Retina (tissue), 1 donor: ENCODE measurements around the gene CAPN5.

Experiments
- DNase-seq: peaks from one replicate; pipeline ENCODE4 v3.0.0-alpha.2; 2016

Gene CAPN5

DNA sequence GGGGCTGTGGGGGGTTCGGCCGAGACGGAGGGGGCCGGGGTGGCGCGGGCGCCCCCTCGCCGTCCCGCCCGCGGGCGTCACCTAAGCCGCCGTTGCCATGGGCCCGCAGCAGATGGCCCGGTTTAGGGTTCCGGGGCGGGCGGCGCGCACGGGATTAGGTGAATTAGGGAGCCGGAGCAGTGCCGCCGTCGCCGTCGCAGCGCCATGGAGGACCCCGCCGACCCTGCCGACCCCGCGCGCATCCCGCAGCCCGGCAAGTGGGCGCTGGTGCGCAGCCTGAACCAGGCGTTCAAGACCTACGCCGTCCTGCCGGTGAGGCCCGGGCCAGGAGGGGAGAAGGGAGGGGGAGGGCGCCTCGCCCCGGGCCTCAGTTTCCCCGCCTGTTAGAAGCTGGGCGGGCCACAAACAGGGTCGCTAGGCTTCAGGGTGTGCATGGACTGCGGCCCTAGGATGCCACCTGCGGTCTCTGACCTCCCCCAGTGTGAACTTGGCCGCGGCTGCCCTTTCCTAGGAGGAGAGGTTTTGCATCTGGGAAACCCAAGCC, 71.4 kb downstream of the CAPN5 start:
- no peak for DNase-seq

DNA sequence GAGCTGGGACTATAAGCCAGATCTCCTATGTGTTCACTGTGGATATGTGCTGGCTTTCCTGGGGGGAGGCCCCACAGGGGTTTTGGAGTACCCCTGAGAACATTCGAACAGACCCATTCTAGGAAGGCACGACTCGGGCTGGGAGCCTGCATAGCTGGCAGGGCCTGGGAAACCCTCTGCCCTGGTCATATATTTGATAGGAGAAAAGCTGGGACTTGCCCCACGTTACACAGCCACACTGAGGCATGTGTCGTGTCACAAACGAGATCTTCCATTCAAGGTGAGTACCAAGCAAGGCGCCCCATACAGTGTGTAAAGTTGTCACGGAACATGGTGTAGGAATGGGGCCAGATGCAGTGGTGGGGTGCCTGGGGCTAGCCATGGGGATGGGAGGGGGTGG, 72.4 kb downstream of the CAPN5 start:
- DNase-seq, result no peak

DNA sequence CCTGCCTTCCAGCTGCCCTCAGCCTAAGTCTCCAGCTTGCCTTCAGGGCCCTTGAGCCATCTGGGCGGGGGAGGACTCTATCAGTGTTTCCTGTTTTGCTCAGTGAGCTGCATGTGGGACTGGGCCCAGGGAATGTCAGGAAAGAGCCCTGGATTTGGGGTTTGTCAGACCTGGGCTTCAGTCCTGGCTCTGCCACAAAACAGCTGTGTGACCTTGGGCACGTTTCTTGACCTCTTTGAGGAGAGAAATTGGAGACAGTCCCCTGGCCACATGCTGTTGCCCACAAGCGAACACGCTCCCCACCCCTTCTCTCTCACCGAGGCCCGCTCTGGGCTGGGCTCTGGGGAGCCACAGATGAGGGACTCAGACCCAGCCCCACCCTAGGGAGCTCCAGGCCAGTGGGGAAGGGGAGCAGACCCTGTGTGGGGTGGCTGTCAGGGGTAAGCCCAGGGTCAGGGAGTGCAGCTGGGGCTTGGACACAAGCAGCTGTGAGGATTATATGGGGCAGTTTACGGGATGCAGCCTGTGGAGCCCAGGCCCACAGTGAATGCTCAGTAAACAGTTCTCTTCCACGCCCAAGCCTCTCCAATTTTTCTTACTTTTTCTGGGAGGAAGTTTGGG, 73.6 kb downstream of the CAPN5 start:
- no peak for DNase-seq

DNA sequence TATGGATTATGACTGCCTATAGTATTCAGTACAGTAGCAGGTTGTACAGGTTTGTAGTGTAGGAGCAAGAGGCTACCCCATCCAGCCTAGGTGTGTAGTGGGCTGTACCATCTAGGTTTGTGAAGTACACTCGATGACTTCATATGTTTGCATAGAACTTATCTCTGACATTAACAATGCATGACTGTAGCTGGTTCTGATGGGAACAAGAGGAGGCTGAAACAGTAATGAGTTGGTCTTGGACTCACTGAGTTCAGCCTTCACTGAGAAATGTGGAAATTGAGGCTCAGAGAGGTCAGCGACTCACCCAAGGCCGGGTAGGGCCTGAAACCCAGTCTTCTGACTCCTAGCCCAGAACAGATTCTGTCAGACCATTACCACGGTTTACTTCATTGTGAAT, 74.3 kb downstream of the CAPN5 start:
- no peak for DNase-seq

DNA sequence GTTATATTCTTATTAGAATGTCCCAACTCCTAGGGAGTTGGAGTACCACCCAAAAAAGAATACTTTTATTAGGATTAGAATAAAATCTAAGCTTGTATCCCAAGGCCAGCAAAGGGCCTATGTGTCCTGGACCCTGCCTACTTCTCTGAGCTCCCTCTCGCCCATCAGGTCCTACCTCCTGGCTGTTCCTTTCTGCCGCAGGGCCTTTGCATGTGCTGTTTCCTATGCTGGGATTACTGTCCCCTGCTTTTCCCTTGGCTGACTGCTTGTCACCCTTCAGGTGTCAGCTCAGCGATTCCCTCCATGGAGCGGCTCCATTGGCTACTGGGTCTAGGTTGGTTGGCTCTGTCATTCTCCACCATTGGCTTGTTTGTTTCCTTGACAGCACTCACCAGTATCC, 74.7 kb downstream of the CAPN5 start:
- DNase-seq, result no peak

DNA sequence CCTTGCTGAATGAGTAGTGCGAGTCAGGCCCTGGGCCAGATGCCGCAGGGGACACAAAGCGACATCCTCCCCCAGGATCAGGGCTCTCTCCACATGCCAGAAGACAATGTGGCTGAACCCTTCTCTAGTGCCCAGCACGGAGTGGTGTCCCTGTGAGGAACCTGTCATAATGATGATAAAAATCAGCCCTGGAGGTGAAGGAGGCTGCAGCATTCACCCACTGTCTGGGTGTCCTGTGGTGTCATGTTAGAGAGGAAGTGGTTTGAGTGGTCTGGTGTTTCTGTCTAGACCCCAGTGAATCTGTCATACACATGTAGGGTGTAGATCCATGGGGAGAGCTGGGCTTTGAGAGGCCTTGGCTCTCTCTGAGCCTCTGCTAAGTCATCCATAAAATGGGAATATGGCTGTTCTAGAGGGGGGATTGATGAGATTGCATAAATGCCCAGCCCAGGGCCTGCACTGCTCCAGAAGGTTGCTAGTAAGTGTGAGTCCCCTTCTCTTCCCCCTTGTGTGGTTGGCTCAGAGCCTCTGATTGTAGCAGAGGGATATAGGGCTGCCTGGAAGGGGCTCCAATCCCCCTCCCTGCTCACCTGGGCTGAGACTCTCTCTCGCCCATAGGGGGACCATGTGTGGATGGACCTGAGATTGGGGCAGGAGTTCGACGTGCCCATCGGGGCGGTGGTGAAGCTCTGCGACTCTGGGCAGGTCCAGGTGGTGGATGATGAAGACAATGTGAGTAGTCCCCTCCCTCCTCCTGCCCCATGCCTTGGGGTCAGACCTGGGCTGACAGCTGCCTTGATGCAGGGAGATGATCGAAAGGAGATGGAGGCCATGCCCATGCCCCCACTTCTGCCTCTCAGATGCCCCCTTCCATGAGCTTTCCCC, 75.6 kb downstream of the CAPN5 start:
- DNase-seq, result no peak

DNA sequence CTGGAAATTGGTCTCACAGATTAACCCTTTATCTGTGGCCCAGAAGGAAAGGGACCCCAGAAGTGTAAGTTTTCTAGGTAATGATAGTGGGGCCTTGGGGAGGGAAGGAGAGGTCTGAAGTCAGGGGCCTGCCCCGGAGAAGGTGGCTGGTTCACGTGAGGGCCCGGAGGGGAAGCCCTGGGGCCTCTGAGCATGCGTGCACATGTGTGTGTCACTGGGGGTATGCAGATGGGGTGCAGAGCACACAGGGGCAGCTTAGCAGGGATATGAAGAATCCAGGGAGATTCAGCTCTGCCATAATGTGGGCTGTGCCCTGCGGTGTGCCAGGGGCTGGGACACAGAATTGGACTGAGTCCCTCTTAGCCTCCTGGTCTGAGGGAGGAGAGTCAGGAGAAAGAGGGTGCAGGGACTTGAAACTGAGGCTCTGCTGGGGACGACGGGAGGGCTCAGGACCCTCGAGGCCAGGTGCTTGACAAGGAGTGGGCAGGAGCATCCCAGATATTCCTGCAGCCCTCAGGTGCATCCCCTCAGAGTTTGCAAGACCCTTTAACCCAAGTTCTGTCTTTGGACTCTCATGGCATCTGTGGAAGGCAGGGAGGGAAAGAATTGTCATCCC, 76.7 kb downstream of the CAPN5 start:
- no peak for DNase-seq

DNA sequence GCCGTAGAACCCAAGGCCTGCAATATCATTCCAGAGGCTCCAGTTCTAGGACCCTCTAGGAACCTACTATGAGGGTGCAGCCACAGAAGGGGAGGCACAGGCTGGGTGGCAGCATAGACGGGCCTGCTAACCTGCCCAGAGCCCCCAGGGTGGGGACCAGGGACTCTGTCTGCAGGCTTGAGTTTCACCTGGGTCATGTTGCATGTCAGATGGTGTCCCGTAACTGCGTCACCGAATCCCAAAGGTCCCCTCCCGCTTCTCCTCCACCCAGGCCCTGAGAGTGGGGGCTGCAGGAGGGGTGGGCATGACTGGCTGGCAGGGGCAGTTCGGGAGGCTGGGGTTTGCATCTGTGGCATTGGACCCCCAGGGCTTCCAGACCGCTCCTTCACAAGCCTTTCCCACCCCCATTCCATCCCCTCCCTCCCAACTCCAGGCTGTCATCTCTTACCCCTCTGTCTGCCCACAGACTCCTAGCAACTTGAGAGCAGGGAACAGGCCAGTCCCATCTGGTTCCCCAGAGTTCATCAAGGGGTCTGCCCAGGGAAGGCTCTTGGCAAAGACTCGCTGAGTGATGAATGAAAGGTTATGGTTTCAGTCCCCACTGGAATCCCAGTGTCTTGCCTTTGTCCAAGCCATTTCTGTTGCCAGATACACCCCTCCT, 77.6 kb downstream of the CAPN5 start:
- DNase-seq, result no peak

DNA sequence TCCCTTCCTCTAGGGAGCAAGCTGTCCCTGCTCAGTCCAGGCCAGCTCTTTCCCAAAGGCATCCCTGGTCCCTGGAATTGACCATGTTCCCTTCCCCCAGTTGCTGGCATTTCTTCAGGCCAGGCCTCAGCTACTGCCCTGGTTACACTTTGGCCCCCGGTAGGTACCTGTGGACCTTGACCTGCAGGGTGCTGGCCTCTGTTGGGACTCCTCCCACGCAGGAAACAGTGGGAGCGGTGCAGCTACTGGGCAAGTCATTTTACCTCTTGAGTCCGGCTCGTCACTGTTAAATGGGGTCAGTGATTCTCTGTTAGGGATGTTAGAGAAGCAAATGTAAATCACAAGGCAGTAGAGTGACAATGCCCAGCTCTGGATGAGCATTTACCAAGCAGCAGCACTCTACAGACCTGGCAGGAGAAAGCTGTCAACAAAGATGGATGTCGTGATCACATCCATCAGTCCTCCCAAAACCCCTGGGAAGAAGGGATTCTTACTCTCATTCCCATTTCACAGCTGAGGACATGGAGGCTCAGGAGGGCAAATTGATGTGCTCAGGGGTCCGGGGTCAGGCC, 78.2 kb downstream of the CAPN5 start:
- DNase-seq, result no peak

DNA sequence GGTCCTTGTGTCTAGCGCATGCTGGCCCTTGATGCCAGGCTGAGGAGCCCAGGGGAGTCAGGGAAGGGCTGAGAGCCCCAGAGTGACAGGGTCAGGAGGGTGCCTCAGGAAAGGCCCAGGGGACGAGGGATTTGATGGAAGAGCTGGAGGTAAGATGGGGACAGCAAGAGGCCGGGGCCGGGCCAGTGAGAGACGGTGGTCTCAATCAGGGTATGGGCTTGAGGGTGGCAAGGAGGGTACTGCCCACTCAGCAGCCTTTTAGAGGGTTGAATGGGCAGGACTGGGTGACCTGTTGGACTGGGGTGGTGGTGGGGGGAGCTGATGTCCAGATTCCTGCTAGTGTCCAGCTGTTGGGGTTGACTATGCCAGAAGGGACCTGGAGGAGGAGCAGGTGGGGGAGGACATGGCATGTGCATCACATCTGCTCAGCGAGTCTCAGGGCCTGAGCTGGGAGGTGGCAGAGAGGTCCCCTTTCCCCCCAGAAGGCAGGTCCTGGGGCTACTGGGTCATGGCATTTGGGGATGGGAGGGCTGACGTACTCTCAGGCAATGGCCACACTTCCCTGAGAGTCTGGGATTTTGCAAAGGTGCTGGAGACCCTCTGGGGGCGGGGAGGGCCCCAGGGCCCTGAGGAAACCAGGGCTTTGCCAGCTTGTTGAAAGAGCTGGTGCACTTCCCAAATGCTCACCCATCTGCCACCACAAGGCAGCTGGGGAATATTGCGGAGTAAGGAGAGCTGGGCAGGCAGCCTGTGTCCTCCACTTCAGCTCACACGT, 79.7 kb downstream of the CAPN5 start:
- DNase-seq, result no peak

DNA sequence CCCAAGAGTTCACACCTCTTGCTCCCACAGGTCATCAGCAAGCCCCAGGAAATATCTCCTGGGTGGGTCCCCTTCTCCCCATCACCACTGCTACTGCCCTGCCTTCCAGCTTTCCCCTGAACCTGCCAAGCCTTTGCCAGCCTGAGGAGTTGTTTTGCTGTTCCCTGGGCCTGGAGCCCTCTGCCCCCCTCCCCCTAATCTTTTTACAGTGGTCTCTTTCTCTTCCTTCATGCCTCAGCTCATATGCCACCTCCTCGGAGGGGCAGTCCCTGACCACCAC, 80.2 kb downstream of the CAPN5 start:
- peak; percentile 54 for DNase-seq

DNA sequence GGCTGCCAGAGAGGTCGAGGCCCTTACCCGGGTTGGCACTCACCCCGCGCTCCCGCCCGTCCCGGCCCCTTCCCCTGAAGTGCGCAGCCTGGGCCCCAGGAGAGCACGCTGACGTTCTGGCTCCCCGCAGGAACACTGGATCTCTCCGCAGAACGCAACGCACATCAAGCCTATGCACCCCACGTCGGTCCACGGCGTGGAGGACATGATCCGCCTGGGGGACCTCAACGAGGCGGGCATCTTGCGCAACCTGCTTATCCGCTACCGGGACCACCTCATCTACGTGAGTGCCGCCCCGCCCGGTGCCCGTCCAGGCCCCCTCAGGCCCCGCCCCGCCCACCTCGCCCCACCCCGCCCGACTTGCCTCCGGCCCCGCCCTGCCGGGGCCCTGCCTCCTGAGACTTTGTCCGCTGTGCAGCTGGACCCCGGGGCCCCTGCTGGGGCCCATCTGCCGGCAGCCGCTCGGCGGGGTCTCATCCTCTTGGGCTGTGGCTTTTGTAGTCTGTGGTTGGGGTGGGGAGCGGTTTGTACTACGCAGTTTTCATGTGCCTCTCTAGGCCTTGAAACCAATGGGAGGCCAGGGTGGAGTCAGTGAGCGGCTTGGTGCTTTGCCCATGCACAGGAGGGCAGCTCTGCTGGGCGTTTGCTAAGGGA, 81.0 kb downstream of the CAPN5 start:
- peak; percentile 79 for DNase-seq

DNA sequence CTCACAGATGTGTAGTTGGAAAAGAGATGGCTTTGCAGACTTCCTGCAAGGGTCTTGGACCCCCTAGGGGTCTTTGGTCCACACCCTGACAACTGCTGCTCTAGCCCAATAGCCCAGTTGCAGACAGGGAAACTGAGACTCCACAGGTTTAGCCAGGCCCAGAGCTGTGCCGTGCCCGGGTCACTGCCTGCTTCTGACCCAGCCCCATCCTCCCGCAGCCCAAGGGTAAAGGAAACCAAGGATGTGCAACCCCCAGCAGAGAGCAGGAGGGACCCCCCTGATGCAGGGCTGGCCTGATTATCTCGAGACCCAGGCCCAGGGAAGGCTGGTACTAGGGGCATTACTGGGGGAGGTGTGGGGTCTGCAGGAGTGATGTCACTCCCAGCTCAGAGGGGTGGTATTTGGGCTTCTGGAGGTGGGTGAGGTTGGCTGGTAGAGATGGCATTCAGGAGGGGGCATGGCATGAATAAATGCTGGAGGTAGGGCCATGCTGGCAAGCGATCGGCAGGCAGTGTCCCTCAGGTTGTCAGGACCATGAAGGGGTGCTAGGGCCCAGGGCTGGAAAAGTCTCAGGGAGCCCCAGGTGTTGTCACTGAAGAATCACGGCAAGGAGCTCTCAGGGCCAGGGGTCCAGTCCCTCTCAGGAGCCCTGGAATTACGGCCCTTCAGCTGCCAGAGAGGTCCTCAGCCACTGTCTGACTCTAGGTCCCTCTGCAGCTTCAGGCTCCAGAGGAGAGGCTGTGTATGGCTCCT, 82.4 kb downstream of the CAPN5 start:
- DNase-seq, result no peak

DNA sequence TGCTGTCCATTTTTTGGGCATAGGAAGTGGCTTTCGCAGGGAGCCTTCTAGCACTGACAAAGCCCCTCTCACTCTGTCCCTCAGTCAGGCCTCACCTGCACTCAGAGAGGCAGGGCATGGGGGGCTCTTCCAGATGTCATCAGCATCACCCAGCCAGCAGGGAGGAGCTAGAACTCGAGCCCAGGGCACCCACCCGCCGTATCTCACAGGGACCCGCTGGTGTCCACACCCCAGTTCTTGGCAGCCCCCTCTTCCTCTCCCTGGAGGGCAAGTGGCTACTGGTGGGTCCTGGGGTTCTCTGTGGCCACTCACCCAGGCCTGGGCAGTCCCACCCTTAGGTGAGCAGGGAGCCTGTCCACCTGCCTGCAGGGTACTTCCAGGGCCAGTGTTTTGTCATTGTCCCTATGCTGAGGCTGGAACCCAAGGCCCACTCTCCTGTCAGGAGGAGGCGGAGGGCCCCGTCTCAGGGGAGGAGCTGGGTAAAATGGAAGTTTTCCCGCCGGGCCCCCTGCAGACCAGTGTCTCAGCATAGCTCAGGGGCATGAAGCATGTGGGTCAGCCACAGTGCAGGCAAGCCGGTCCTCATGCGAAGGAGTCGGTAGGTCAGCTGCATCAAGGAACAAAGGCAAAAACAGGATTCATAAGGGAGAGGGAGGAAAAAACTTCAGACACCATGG, 83.1 kb downstream of the CAPN5 start:
- DNase-seq, result peak; percentile 49

DNA sequence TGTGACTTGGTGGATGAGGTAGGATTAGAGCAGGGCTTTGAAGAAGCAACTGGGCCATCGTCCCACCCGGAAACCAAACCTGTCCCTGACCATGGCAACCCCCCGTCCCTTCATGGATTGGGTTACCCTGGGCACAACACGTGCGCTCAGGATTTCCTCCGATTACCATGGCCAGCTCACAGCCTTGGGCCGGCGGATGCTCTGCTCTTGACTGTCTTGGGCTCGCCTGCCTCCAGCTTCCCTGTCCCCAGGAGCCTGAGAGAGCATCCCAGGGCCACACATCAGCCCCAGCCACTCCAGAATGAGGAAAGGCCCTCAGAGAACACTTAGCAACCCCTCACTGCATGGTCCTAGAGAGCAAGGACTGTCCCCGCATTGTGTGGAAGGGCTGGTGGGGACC, 84.1 kb downstream of the CAPN5 start:
- DNase-seq, result no peak

DNA sequence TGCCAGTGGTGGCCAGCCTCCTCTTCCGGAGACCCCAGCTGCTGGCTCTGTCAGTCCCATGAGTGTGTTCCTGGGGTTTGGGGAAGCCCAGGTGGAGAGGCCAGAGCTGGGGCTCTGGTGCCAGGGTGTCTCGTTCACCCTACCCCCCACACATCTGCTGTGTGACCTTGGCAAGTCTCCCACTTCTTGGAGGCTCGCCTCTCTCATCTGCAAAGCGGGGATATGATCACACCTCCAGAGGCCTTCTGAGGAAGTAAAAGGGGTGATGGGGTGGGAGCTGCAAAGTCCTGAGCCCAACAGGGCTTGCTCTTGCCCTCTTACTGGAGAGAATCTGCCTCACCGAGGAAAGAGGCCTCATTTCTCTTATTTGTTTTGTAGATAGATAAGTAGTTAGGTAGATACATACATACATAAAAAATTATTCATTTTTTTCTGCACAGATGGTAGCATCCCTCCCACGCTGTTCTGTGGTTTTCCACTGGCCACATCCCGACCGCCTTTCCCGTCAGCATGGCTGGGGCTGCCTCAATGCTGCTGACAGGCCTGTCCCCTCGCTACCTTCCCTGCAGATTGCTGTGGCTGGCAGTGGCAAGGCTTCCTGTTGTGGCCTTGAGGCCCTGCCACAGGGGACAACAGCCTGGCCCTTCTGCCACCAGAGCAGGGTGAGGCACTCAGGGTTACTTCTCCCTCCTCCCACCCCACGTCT, 85.2 kb downstream of the CAPN5 start:
- no peak for DNase-seq

DNA sequence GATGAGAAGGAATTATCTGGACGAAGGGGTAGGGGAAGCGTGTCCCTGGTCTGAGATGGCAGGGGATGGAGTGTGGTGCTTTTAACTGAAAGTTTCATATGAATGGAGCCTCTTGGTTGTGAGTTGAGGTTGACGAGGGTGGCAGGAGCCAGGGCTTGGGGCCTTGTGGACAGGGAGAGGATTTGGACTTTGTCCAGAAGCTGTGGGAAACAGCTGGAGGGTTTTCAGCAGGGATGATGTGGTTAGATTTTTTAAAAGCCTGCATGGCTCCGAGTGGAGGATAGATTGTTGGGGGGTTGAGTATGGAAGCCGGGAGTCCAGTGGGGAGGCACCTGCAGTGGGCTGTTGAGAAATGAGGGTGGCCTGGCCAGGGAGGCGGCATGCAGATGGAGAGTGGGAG, 86.1 kb downstream of the CAPN5 start:
- DNase-seq, result no peak

DNA sequence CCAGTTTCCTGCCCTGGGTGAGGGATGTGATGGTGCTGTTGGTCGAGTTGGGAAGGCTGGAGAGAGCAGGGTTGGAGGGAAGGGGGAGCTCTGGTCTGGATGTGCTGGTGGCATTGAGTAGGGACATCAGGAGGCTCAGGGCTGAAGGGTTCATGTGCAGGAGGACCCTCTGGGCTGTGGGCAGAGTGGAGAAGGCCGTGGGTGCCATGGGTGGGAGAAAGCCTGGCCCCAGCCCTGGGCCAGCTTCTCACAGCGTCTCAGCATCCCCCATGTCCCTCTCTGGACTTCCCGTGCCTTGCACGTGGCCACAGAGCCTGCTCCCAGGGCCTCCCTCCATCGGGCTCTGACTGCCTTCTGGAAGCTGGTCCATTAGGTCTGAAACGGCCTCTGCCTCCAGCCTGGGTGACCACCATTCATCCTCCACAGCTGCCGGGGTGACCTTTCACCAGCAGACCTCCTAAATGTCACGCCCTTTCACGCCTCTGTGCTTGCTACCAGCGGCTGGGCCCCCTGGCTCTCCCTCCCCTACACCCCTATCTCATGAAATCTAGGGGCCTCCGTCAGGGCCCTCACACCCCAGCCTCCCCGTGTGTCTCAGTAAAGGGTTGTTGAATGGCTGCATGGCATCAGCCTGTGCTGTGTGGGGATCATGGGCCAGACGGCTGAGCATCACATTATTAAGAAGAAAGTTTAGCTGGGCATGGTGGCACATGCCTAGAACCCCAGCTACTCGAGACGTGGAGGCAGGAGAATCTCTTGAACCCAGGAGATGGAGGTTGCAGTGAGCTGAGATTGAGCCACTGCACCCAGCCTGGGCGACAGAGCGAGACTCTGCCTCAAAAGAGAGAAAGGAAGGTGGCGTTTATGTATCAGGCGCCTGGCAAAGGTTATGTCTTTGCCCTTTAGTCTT, 86.8 kb downstream of the CAPN5 start:
- no peak for DNase-seq
